HepG2 (cell line): ENCODE measurements around the gene RAC3. TPM values are rescaled to one million over a fixed set of nuclear protein-coding genes. Genes with fewer than 3 reads are reported as not detected.

ENCODE experiments used
- ARNT ChIP-seq: fragments of 450-650 bp; IDR thresholded peaks from 2 replicates; pipeline ENCODE4 v1.6.1; 2017
- ATF3 ChIP-seq: sonication (generic); formaldehyde crosslinking; IDR thresholded peaks from 2 replicates; pipeline ENCODE4 v1.4.0; 2020; ENCODE audit warnings: missing genetic modification reagents
- CCAR2 ChIP-seq: fragments of 200-400 bp; formaldehyde crosslinking; optimal IDR thresholded peaks from 2 replicates; pipeline ENCODE3; 2018; ENCODE audit warnings: low read depth, mild to moderate bottlenecking, low read length, moderate library complexity
- DPF2 ChIP-seq: sonication (generic); formaldehyde crosslinking; IDR thresholded peaks from 2 replicates; pipeline ENCODE4 v1.4.0; 2020; ENCODE audit warnings: mild to moderate bottlenecking, low read depth, missing genetic modification reagents, borderline replicate concordance
- FOXO4 ChIP-seq: sonication (generic); formaldehyde crosslinking; conservative IDR thresholded peaks from 2 replicates; pipeline ENCODE4 v1.8.1; 2023; ENCODE audit warnings: missing genetic modification reagents
- KDM1A ChIP-seq: IDR thresholded peaks from 2 replicates; pipeline ENCODE4 v1.6.1; 2016; ENCODE audit warnings: missing compliant biosample characterization
- LBX2 ChIP-seq: sonication (generic); formaldehyde crosslinking; IDR thresholded peaks from 2 replicates; pipeline ENCODE4 v1.5.0; 2020; ENCODE audit warnings: missing genetic modification reagents, mild to moderate bottlenecking, borderline replicate concordance
- MAFF ChIP-seq: IDR thresholded peaks from 2 replicates; pipeline ENCODE4 v1.6.1; 2011; ENCODE audit warnings: low read depth, low read length, improper control_type of control experiment
- NFIC ChIP-seq: IDR thresholded peaks from 2 replicates; pipeline ENCODE4 v1.6.1; 2012; ENCODE audit warnings: mild to moderate bottlenecking, low read length, inconsistent platforms
- NR0B2 ChIP-seq: sonication (generic); formaldehyde crosslinking; IDR thresholded peaks from 2 replicates; pipeline ENCODE4 v1.4.0; 2020; ENCODE audit warnings: mild to moderate bottlenecking, missing genetic modification reagents
- PITX1 ChIP-seq: sonication (generic); formaldehyde crosslinking; IDR thresholded peaks from 2 replicates; pipeline ENCODE4 v1.5.1; 2020; ENCODE audit warnings: mild to moderate bottlenecking, missing genetic modification reagents
- RNF219 ChIP-seq: sonication (generic); formaldehyde crosslinking; IDR thresholded peaks from 2 replicates; pipeline ENCODE4 v1.5.0; 2020; ENCODE audit warnings: mild to moderate bottlenecking, missing genetic modification reagents
- TAF1 ChIP-seq: sonication (generic); formaldehyde crosslinking; IDR thresholded peaks from 2 replicates; pipeline ENCODE4 v1.4.0; 2020; ENCODE audit warnings: missing genetic modification reagents
- ZBTB39 ChIP-seq: sonication (generic); formaldehyde crosslinking; IDR thresholded peaks from 2 replicates; pipeline ENCODE4 v1.5.0; 2020; ENCODE audit warnings: missing genetic modification reagents
- ZNF10 ChIP-seq: sonication (generic); formaldehyde crosslinking; IDR thresholded peaks from 2 replicates; pipeline ENCODE4 v1.4.0; 2020; ENCODE audit warnings: mild to moderate bottlenecking, low read depth, missing genetic modification reagents, borderline replicate concordance
- ZNF451 ChIP-seq: sonication (generic); formaldehyde crosslinking; IDR thresholded peaks from 2 replicates; pipeline ENCODE4 v1.5.0; 2020; ENCODE audit warnings: mild to moderate bottlenecking, missing genetic modification reagents
- ZNF710 ChIP-seq: sonication (generic); formaldehyde crosslinking; IDR thresholded peaks from 2 replicates; pipeline ENCODE4 v1.5.0; 2020; ENCODE audit warnings: mild to moderate bottlenecking, missing genetic modification reagents, borderline replicate concordance
- ZNF850 ChIP-seq: sonication (generic); formaldehyde crosslinking; conservative IDR thresholded peaks from 2 replicates; pipeline ENCODE4 v1.9.0; 2021; ENCODE audit warnings: mild to moderate bottlenecking, missing genetic modification reagents
- ZSCAN12 ChIP-seq: sonication (generic); formaldehyde crosslinking; IDR thresholded peaks from 2 replicates; pipeline ENCODE4 v1.9.0; 2021; ENCODE audit warnings: mild to moderate bottlenecking, missing genetic modification reagents
- polyA plus RNA-seq, 8 experiments: library from polyadenylated mRNA; depleted of rRNA in 3 of 8; stranded (reverse) in 7 of 8; unstranded in 1 of 8; fragments of >200 nt; fragmentation: Illumina TruSeq in 4 of 8; extraction: Trizol in 4 of 8; gene quantifications; 2 replicates each; pipeline versions ENCODE4 v1.2.1 to v1.2.3, GENCODE V29; 2011 to 2016; ENCODE audit warnings: low read depth in 4 of 8, missing spikeins in 1 of 8, mixed read lengths in 1 of 8; ENCODE audit not compliant: insufficient read depth in 1 of 8
- total RNA-seq, 5 experiments: library from RNA; depleted of rRNA; stranded (reverse); fragments of >200 nt; fragmentation: Illumina TruSeq; extraction: Trizol; gene quantifications; 2 replicates each; pipeline ENCODE4 v1.2.3, GENCODE V29; 2016; ENCODE audit warnings: low read depth in 1 of 5

The RAC3 gene
- total and polyA plus RNA-seq, 2 of the 13 experiments (the other 11 are each of a cell fraction or from before 2014, with no cell fraction given) = 10.5 to 21.3 TPM

GRCh38 chr17:82056729-82057621 is 25.5 kb downstream of the RAC3 start (continued):
- TF ChIP-seq RNF219 (CRISPR knock-in tag) (no peak), PITX1 (peak; percentile 80; the same call in 1 of the 2 replicates), ZNF10 (CRISPR knock-in tag) (no peak), DPF2 (CRISPR knock-in tag) (0 out of 2 replicates have a peak, but pooled peaks have one; percentile 40), KDM1A (CRISPR knock-in tag) (no peak), ZBTB39 (CRISPR knock-in tag) (0 out of 2 replicates have a peak, but pooled peaks have one; percentile 33), ZSCAN12 (CRISPR knock-in tag) (no peak), ARNT (no peak), ZNF710 (CRISPR knock-in tag) (no peak; the same call in 1 of the 2 replicates), FOXO4 (CRISPR knock-in tag) (no peak), MAFF (peak; percentile 55), ATF3 (CRISPR knock-in tag) (no peak), NFIC (no peak), CCAR2 (no peak), NR0B2 (CRISPR knock-in tag) (0 out of 2 replicates have a peak, but pooled peaks have one; percentile 13), LBX2 (no peak), ZNF850 (CRISPR knock-in tag) (no peak), ZNF451 (CRISPR knock-in tag) (no peak; the same call in none of the 2 replicates), TAF1 (peak; percentile 45; the same call in 1 of the 2 replicates)
